DND-41 (cell line): ENCODE data around the gene IL1F10.

ENCODE experiments used
- ATAC-seq: fragments of 200-7000 bp; cut with Tn5 transposase; 3 replicates; pipeline ENCODE4 v1.9.1; 2021; ENCODE audit warnings: low read depth; ENCODE audit not compliant: insufficient read depth
- DNase-seq: peaks from one replicate; pipeline ENCODE4 v3.0.0-alpha.2; 2020
- H2AFZ ChIP-seq: 2 replicates; pipeline ENCODE4 v1.6.0; 2012; ENCODE audit warnings: low read depth, low read length
- H3K27ac ChIP-seq: 2 replicates; pipeline ENCODE4 v1.5.1; 2012; ENCODE audit warnings: low read length, inconsistent platforms
- H3K27me3 ChIP-seq: fragments of 200-600 bp; sonication (generic); 2 replicates; pipeline ENCODE4 v1.6.0; 2012; ENCODE audit warnings: low read length, mild to moderate bottlenecking, inconsistent platforms; ENCODE audit not compliant: insufficient read depth, poor library complexity
- H3K36me3 ChIP-seq: 2 replicates; pipeline ENCODE4 v1.5.1; 2012; ENCODE audit warnings: low read length, inconsistent platforms; ENCODE audit not compliant: insufficient read depth
- H3K4me1 ChIP-seq: 2 replicates; pipeline ENCODE4 v1.5.1; 2012; ENCODE audit warnings: mild to moderate bottlenecking, low read length; ENCODE audit not compliant: insufficient read depth
- H3K4me2 ChIP-seq: 2 replicates; pipeline ENCODE4 v1.6.0; 2012; ENCODE audit warnings: mild to moderate bottlenecking, moderate library complexity, low read length, inconsistent platforms; ENCODE audit not compliant: insufficient read depth
- H3K4me3 ChIP-seq, 2 experiments: fragments of 200-600 bp in 1 of 2; shearing (Covaris generic) in 1 of 2; 2 replicates each; pipeline ENCODE4 v1.5.1; 2012 to 2016; ENCODE audit warnings: inconsistent platforms in 2 of 2, low read length in 2 of 2, mild to moderate bottlenecking in 2 of 2, low read depth in 1 of 2, moderate library complexity in 1 of 2
- H3K79me2 ChIP-seq: 2 replicates; pipeline ENCODE4 v1.6.0; 2012; ENCODE audit warnings: low read length, inconsistent platforms; ENCODE audit not compliant: insufficient read depth
- H3K9ac ChIP-seq: 2 replicates; pipeline ENCODE4 v1.6.0; 2012; ENCODE audit warnings: low read depth, mild to moderate bottlenecking, inconsistent platforms, low read length, moderate library complexity
- H3K9me3 ChIP-seq: 2 replicates; pipeline ENCODE4 v1.5.1; 2012; ENCODE audit warnings: low read length, moderate library complexity, mild to moderate bottlenecking, inconsistent platforms; ENCODE audit not compliant: insufficient read depth, severe bottlenecking
- H4K20me1 ChIP-seq: 2 replicates; pipeline ENCODE4 v1.6.0; 2012; ENCODE audit warnings: low read length; ENCODE audit not compliant: insufficient read depth
- CTCF ChIP-seq: IDR thresholded peaks from 2 replicates; pipeline ENCODE4 v1.5.1; 2012; ENCODE audit warnings: borderline replicate concordance, low read length, moderate library complexity, mild to moderate bottlenecking; ENCODE audit not compliant: poor library complexity, severe bottlenecking; ENCODE audit errors: extremely low read depth
- EZH2 ChIP-seq: IDR thresholded peaks from 3 replicates; pipeline ENCODE4 v1.6.1; 2012; ENCODE audit warnings: borderline replicate concordance, low read depth, mild to moderate bottlenecking, moderate library complexity, low read length, inconsistent platforms; ENCODE audit not compliant: severe bottlenecking

Gene IL1F10

DNA sequence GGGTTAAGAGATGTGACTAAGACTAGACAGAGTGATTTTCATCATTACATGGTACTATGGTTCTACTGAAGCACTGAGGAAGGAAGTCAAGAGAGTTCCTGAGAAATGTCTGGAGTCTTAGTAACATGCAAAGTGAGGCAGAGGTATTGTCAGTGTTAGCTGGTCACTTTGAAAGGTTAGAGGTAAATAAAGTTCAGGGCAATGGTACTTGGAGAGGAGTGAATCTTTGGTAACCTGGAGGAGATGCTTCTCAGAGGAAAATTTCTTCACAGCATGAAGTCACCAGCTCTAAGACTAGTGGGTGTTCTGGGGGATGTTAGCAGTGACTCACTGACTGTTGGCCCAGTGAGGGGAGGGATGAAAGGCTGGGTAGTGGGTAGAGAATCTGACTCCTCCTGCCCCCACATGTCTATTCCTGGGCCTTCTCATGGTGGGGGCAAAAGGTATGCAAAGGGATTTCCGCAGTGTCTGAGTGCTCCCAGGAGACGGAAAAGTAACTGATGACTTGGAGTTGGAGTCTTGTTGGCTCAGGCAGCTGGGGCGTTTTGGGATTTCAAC lies 36.4 kb downstream of the IL1F10 start:
- H3K4me1 ChIP-seq, result no peaks in the 10 kb centered on the region
- DNase-seq, result no peak
- H3K27me3 ChIP-seq, result peaks cover 2% of the 10 kb centered on the region
- H4K20me1 ChIP-seq, result no peaks in the 10 kb centered on the region
- no peak for TF ChIP-seq CTCF
- no peak for TF ChIP-seq EZH2
- no peak overlapping the region for H2AFZ ChIP-seq
- H3K4me2 ChIP-seq, result no peak overlapping the region
- no peak for ATAC-seq
- no peaks in the 10 kb centered on the region for H3K9me3 ChIP-seq
- H3K9ac ChIP-seq, result no peak overlapping the region
- H3K36me3 ChIP-seq, result no peaks in the 10 kb centered on the region
- no peaks in the 10 kb centered on the region for H3K79me2 ChIP-seq
- no peak overlapping the region for H3K27ac ChIP-seq
- H3K4me3 ChIP-seq, result no peak overlapping the region

GRCh38 chr2:113105047-113105785 lies 37.4 kb downstream of the IL1F10 start:
- H3K79me2 ChIP-seq, result no peaks in the 10 kb centered on the region
- H4K20me1 ChIP-seq, result no peaks in the 10 kb centered on the region
- TF ChIP-seq EZH2 (no peak), CTCF (no peak)
- H3K4me3 ChIP-seq, result no peak overlapping the region
- no peak for ATAC-seq
- no peaks in the 10 kb centered on the region for H3K36me3 ChIP-seq
- no peaks in the 10 kb centered on the region for H3K4me1 ChIP-seq
- no peak overlapping the region for H2AFZ ChIP-seq
- no peak for DNase-seq
- H3K27ac ChIP-seq, result no peak overlapping the region
- no peak overlapping the region for H3K9ac ChIP-seq
- H3K4me2 ChIP-seq, result no peak overlapping the region
- H3K27me3 ChIP-seq, result peaks cover 2% of the 10 kb centered on the region
- H3K9me3 ChIP-seq, result no peaks in the 10 kb centered on the region

- Histone ChIP-seq H3K36me3 (no peaks in the 10 kb centered on the region), H3K9ac (no peak overlapping the region), H2AFZ (no peak overlapping the region), H3K4me3 (no peak overlapping the region), H3K27ac (no peak overlapping the region), H3K4me1 (no peaks in the 10 kb centered on the region), H4K20me1 (no peaks in the 10 kb centered on the region), H3K4me2 (no peak overlapping the region), H3K9me3 (no peaks in the 10 kb centered on the region), H3K27me3 (peaks cover 5% of the 10 kb centered on the region), H3K79me2 (no peaks in the 10 kb centered on the region)
- DNase-seq (no peak), ATAC-seq (no peak)
- TF ChIP-seq EZH2, result no peak
- TF ChIP-seq CTCF, result no peak
These were observed 43.4 kb downstream of the IL1F10 start for GRCh38 chr2:113111121-113111520.
